C4-2B (cell line): Measurements from ENCODE around the gene FAM222B.

Experiments
- ZFX ChIP-seq: fragments of 450-650 bp; IDR thresholded peaks from 2 replicates; pipeline ENCODE4 v1.6.1; 2017
- TF ChIP-seq, protein P1 (sequence below): fragments of 450-650 bp; conservative IDR thresholded peaks from 2 replicates; pipeline ENCODE4 v1.5.1; 2017; ENCODE audit warnings: mild to moderate bottlenecking

DNA sequence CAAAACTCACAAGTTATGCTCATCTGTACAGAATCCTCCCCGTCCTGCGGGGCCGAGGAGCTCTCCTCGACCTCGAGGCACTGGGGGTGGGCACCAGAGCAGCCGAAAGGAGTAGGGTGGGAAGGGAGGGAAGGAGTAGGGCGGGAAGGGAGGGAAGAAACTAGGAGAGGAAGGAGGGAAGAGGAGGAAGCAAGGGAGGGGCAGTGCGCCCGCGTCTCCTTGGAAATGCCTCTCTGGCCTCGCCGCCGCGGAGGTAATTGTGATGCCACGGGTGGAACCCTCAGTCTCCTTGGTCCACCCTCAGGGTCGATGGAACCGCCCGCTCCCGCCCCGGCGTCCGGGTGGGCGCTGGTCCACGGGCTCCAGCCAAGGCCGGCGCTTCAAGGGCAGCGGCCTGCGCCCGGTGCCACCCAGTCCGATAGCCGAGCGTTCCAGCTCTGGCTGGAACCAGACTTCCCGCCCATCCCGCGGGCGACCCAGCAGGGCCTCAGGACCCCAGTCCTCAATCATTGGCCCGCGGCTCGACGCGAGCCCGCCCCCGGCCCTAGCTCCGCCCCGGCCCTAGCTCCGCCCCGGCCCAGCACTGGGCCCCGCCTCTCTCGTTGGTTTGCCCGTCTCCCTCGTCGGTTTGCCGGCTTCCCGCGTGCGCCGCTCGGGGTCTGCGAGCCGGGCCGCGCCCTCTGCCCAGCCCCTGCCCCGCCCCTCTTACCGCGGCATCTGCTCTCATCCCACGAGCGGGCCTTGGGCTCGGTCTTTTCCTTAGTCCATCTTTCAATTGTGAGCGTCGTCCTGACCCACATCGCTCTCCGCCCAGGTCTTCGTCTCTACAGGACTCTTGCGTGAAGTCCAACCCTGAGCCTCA lies 131.5 kb downstream of the FAM222B start:
- TF ChIP-seq, protein P1, sequence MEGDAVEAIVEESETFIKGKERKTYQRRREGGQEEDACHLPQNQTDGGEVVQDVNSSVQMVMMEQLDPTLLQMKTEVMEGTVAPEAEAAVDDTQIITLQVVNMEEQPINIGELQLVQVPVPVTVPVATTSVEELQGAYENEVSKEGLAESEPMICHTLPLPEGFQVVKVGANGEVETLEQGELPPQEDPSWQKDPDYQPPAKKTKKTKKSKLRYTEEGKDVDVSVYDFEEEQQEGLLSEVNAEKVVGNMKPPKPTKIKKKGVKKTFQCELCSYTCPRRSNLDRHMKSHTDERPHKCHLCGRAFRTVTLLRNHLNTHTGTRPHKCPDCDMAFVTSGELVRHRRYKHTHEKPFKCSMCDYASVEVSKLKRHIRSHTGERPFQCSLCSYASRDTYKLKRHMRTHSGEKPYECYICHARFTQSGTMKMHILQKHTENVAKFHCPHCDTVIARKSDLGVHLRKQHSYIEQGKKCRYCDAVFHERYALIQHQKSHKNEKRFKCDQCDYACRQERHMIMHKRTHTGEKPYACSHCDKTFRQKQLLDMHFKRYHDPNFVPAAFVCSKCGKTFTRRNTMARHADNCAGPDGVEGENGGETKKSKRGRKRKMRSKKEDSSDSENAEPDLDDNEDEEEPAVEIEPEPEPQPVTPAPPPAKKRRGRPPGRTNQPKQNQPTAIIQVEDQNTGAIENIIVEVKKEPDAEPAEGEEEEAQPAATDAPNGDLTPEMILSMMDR, result no peak
- peak; percentile 28; the same call in 1 of the 2 replicates for TF ChIP-seq ZFX
